Measurements from ENCODE around the gene NUCKS1.

Gene NUCKS1

DNA sequence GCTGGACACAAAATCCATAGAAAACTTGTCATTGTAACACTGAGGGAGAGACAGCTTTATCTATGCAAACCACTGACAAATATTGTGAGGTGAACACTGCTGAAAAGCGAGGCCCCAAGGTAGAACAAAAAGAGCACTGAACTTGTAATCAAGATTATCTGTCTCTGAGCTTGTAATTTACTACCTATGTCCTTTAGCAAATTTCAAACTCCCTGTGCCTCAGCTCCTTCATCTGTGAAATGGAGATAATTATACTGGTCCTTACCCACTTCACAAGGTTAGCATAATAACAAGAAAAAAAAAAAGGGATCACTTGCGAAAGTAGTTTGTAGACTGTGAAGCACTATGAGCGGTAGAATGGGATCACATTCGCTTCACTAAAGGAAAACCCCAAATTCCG lies 4.9 kb upstream of the NUCKS1 start:
- H3K4ac ChIP-seq (ENCODE audit: low read length): no peak overlapping the region
- H3K4me2 ChIP-seq (ENCODE audit: insufficient read depth, low read length, poor library complexity, severe bottlenecking): no peak overlapping the region
- H2BK12ac ChIP-seq (ENCODE audit: low read length): no peak overlapping the region
- peaks cover 0 to 16% (median 0%) of the 10 kb centered on the region in 3 experiments for H3K27me3 ChIP-seq (ENCODE audit: control insufficient read depth in 3 of 3, insufficient read depth in 3 of 3, low read depth in 1 of 3, low read length in 3 of 3)
- no peak overlapping the region for H2BK15ac ChIP-seq (ENCODE audit: low read length)
- H2BK5ac ChIP-seq (ENCODE audit: low read length): no peak overlapping the region
- no peaks in the 10 kb centered on the region for H3K4me1 ChIP-seq (ENCODE audit: control insufficient read depth in 2 of 2, insufficient read depth in 1 of 2, low read depth in 1 of 2, low read length in 2 of 2)
- H3K14ac ChIP-seq (ENCODE audit: low read length): no peak overlapping the region
- no peaks in the 10 kb centered on the region for H3K9me3 ChIP-seq (replicated peaks in 1 of 2; ENCODE audit: control insufficient read depth in 2 of 2, insufficient read depth in 1 of 2, low read depth in 1 of 2, low read length in 2 of 2)
- H4K8ac ChIP-seq (ENCODE audit: low read depth, low read length): no peak overlapping the region
- no peak overlapping the region for H3K4me3 ChIP-seq (ENCODE audit: low read length in 2 of 2)
- H2AK5ac ChIP-seq (ENCODE audit: low read depth, low read length): no peak overlapping the region
- no peak for DNase-seq (ENCODE audit: low spot score)
- H4K91ac ChIP-seq (ENCODE audit: low read depth, low read length, poor library complexity): no peak overlapping the region
- no peak overlapping the region for H3K18ac ChIP-seq (ENCODE audit: low read length)
- no peaks in the 10 kb centered on the region for H3K36me3 ChIP-seq (replicated peaks in 1 of 2; ENCODE audit: control insufficient read depth in 2 of 2, insufficient read depth in 2 of 2, low read length in 2 of 2)
- no peak overlapping the region for H2BK120ac ChIP-seq (ENCODE audit: low read depth, low read length)
- no peak overlapping the region for H3K27ac ChIP-seq (replicated peaks; ENCODE audit: low read length)
- peak overlapping the region; percentile 8 for H2AFZ ChIP-seq (ENCODE audit: low read length)
- no peak overlapping the region for H3K23ac ChIP-seq (ENCODE audit: low read depth, low read length, poor library complexity)
- no CpG with 5 or more reads among the region's 5 CpGs for WGBS, 2 donors (ENCODE audit: extremely low coverage in 2 of 2, insufficient read length in 2 of 2, insufficient replicate concordance in 1 of 2)
- H3K9ac ChIP-seq (ENCODE audit: low read depth, low read length, poor library complexity): no peak overlapping the region
- H3K79me1 ChIP-seq (ENCODE audit: low read depth, low read length): no peaks in the 10 kb centered on the region

GRCh38 chr1:205751036-205751651 lies 1.2 kb upstream of the NUCKS1 start:
- Histone ChIP-seq H3K9ac (ENCODE audit: low read depth, low read length, poor library complexity) (no peak overlapping the region), H2AK5ac (ENCODE audit: low read depth, low read length) (no peak overlapping the region), H2BK12ac (ENCODE audit: low read length) (no peak overlapping the region), H2BK120ac (ENCODE audit: low read depth, low read length) (no peak overlapping the region), H3K79me1 (ENCODE audit: low read depth, low read length) (no peaks in the 10 kb centered on the region), H3K4me3 (ENCODE audit: low read length in 2 of 2) (no peak overlapping the region), H3K27ac (replicated peaks; ENCODE audit: low read length) (no peak overlapping the region), H2BK15ac (ENCODE audit: low read length) (no peak overlapping the region), H3K4ac (ENCODE audit: low read length) (no peak overlapping the region), H4K91ac (ENCODE audit: low read depth, low read length, poor library complexity) (no peak overlapping the region), H2AFZ (ENCODE audit: low read length) (peak overlapping the region; percentile 92), H3K36me3 (replicated peaks in 1 of 2; ENCODE audit: control insufficient read depth in 2 of 2, insufficient read depth in 2 of 2, low read length in 2 of 2) (peaks cover 0 to 24% of the 10 kb centered on the region in 2 donors), H3K4me2 (ENCODE audit: insufficient read depth, low read length, poor library complexity, severe bottlenecking) (no peak overlapping the region), H3K4me1 (ENCODE audit: control insufficient read depth in 2 of 2, insufficient read depth in 1 of 2, low read depth in 1 of 2, low read length in 2 of 2) (peaks cover 3 to 10% of the 10 kb centered on the region in 2 donors), H3K27me3 (ENCODE audit: control insufficient read depth in 3 of 3, insufficient read depth in 3 of 3, low read depth in 1 of 3, low read length in 3 of 3) (peaks cover 0 to 9% (median 0%) of the 10 kb centered on the region in 3 experiments), H3K23ac (ENCODE audit: low read depth, low read length, poor library complexity) (no peak overlapping the region), H3K9me3 (replicated peaks in 1 of 2; ENCODE audit: control insufficient read depth in 2 of 2, insufficient read depth in 1 of 2, low read depth in 1 of 2, low read length in 2 of 2) (no peaks in the 10 kb centered on the region), H3K18ac (ENCODE audit: low read length) (no peak overlapping the region), H3K14ac (ENCODE audit: low read length) (no peak overlapping the region), H2BK5ac (ENCODE audit: low read length) (no peak overlapping the region), H4K8ac (ENCODE audit: low read depth, low read length) (no peak overlapping the region)
- no peak for DNase-seq (ENCODE audit: low spot score)
- WGBS, 2 donors (ENCODE audit: extremely low coverage in 2 of 2, insufficient read length in 2 of 2, insufficient replicate concordance in 1 of 2): no CpG with 5 or more reads among the region's 13 CpGs

DNA sequence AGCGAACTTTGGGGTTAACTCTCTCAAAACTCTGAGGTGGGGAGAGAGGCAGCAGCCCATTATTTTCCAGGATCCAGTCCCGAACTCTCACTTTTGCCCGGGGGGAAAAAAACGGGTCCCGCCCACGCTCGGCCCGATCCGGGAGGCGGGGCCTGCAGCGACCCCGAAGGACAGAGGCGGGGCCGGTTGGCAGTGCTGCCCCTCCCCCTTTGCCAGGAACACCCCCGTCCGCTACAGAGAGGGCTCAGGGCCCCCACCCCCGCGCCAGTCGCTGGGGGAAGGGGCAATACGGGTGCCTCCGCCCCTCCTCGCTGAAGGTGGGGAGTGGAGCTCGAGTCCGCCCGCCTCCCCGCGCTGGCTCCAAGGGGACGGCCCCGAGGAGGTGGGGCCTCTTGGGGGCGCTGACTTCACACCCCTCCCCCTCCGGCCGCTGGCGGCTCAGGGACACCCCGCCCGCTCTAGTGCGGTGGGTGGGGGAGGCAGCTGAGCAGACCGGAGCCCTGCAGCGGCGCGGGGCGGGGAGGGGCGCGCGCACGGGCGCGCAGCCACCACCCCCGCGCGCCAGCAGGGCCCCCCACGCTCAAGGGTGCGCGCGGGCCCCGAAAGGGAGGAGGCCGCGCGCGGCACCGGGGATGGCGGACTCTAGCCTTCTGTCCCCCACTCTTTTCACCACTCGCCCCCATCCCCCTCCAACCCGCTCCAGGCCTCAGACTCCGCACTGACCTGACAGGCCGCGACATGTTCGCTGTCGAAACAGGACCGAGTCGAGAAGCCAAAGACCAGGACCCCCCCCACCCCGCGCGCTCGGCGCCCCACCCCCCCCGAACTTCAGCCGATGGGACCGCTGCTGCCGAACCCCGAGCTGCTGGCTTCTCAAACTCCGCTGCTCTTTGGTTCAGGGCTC lies 496 bp downstream of the NUCKS1 start:
- peak; percentile 95 for DNase-seq (ENCODE audit: low spot score)
- H3K27me3 ChIP-seq (ENCODE audit: control insufficient read depth in 3 of 3, insufficient read depth in 3 of 3, low read depth in 1 of 3, low read length in 3 of 3): peaks cover 0 to 3% (median 0%) of the 10 kb centered on the region in 3 experiments
- peak overlapping the region; percentile 92 for H3K14ac ChIP-seq (ENCODE audit: low read length)
- no peak overlapping the region for H4K8ac ChIP-seq (ENCODE audit: low read depth, low read length)
- H4K91ac ChIP-seq (ENCODE audit: low read depth, low read length, poor library complexity): no peak overlapping the region
- H3K4ac ChIP-seq (ENCODE audit: low read length): no peak overlapping the region
- H3K79me1 ChIP-seq (ENCODE audit: low read depth, low read length): peaks cover 3% of the 10 kb centered on the region
- peaks cover 0 to 40% of the 10 kb centered on the region in 2 donors for H3K36me3 ChIP-seq (replicated peaks in 1 of 2; ENCODE audit: control insufficient read depth in 2 of 2, insufficient read depth in 2 of 2, low read length in 2 of 2)
- H2BK120ac ChIP-seq (ENCODE audit: low read depth, low read length): no peak overlapping the region
- H2AFZ ChIP-seq (ENCODE audit: low read length): peak overlapping the region; percentile 36
- WGBS, 2 donors (ENCODE audit: extremely low coverage in 2 of 2, insufficient read length in 2 of 2, insufficient replicate concordance in 1 of 2): no CpG with 5 or more reads among the region's 81 CpGs
- H3K9ac ChIP-seq (ENCODE audit: low read depth, low read length, poor library complexity): peak overlapping the region; percentile 97
- H3K4me2 ChIP-seq (ENCODE audit: insufficient read depth, low read length, poor library complexity, severe bottlenecking): peak overlapping the region; percentile 35
- peak overlapping the region; percentile 93 for H3K27ac ChIP-seq (replicated peaks; ENCODE audit: low read length)
- H3K4me3 ChIP-seq (ENCODE audit: low read length in 2 of 2): peak overlapping the region; percentile 69 to 92
- no peaks in the 10 kb centered on the region for H3K9me3 ChIP-seq (replicated peaks in 1 of 2; ENCODE audit: control insufficient read depth in 2 of 2, insufficient read depth in 1 of 2, low read depth in 1 of 2, low read length in 2 of 2)
- peak overlapping the region; percentile 99 for H2BK5ac ChIP-seq (ENCODE audit: low read length)
- peak overlapping the region; percentile 99 for H2AK5ac ChIP-seq (ENCODE audit: low read depth, low read length)
- H2BK15ac ChIP-seq (ENCODE audit: low read length): no peak overlapping the region
- H3K23ac ChIP-seq (ENCODE audit: low read depth, low read length, poor library complexity): peak overlapping the region; percentile 83
- H3K4me1 ChIP-seq (ENCODE audit: control insufficient read depth in 2 of 2, insufficient read depth in 1 of 2, low read depth in 1 of 2, low read length in 2 of 2): peaks cover 3 to 10% of the 10 kb centered on the region in 2 donors
- H3K18ac ChIP-seq (ENCODE audit: low read length): peak overlapping the region; percentile 99
- H2BK12ac ChIP-seq (ENCODE audit: low read length): peak overlapping the region; percentile 8
